ENCODE data around the gene SCUBE1.

The SCUBE1 gene

DNA sequence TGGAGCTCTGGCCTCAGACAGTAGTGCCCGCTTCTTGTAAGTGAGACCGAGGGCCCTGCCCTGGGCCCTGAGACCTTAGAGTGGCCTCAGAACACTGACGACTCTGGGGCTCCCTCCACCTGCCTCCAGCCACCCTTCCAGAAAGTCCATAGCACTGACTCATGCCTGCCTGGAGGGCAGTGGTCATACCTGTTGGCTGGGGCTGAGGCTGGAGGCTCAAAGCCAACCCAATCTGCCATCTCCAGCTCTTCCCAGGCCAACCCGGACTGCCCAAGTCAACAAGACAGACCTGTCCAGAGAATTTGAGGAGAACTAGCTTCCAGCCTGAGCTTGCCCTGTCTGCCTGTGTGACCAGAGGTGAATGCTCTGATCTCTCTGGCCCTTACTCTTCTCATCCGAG, 89.3 kb downstream of the SCUBE1 start:
- no peak for DNase-seq (ENCODE audit: low spot score)
- TF ChIP-seq, protein P1, sequence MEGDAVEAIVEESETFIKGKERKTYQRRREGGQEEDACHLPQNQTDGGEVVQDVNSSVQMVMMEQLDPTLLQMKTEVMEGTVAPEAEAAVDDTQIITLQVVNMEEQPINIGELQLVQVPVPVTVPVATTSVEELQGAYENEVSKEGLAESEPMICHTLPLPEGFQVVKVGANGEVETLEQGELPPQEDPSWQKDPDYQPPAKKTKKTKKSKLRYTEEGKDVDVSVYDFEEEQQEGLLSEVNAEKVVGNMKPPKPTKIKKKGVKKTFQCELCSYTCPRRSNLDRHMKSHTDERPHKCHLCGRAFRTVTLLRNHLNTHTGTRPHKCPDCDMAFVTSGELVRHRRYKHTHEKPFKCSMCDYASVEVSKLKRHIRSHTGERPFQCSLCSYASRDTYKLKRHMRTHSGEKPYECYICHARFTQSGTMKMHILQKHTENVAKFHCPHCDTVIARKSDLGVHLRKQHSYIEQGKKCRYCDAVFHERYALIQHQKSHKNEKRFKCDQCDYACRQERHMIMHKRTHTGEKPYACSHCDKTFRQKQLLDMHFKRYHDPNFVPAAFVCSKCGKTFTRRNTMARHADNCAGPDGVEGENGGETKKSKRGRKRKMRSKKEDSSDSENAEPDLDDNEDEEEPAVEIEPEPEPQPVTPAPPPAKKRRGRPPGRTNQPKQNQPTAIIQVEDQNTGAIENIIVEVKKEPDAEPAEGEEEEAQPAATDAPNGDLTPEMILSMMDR (IDR thresholded peaks at IDR 0.05; ENCODE audit: extremely low read depth, insufficient read depth, missing control alignments): no peak
- in situ Hi-C loops (cut with MboI; ENCODE audit: low pct_unique_long_range_greater_than_20kb, low sequenced_read_pairs, unreplicated experiment): no loop called here

DNA sequence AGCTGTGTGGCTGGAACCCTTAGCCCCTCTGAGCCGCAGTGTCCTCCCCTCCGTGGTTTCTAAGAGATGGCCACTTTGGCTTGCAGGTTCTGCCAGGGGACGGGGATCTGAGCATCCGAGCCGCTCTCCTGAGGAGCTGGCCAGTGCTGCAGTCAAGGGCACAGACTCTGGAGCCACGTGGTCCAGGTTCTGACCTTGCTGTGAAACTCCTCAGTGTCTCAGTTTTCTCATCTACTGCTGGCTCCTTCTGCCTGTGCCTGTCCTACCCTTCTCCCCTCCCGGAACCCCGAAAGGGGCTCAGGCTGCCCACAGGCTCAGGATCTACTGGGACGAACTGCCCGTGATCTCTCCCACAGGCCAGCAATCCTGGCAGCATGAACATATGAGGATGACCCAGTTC, 90.9 kb downstream of the SCUBE1 start:
- DNase-seq (ENCODE audit: low spot score): no peak
- in situ Hi-C loops (cut with MboI; ENCODE audit: low pct_unique_long_range_greater_than_20kb, low sequenced_read_pairs, unreplicated experiment): no loop called here
- TF ChIP-seq, protein P1 (IDR thresholded peaks at IDR 0.05; ENCODE audit: extremely low read depth, insufficient read depth, missing control alignments): no peak

DNA sequence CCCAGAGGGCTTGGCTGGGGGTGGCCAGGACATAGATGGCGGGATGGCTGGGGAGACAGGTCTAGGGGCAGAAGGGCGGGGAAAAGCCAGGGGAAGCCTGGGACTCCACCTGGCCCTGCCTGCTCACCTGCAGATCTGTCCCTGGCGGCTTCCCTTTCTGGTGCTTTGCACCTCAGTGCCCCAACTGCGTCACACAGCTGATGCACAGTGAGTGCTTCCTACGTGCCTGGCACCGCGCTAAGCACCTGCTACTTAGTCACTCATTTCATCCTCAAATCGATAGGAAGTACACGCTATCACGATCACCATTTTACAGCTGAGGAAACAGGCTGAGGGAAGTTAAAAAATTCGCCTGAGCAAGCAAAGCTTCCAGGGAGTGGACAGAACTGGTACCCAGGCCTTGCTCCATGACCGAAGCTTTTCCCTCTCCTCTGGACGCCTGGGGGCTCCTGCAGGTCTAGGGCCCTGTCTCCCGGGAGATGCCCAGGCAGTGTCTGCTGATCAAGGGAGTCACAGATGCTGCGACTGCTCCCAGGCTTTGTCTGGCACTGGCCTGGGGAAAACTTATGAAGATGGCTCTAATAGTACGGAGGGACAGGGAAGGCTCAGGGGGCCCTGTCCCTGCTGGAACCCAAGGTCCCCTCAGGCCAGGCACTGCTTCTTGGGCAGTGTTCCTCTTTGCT, 93.2 kb downstream of the SCUBE1 start:
- DNase-seq (ENCODE audit: low spot score): no peak
- TF ChIP-seq, protein P1 (IDR thresholded peaks at IDR 0.05; ENCODE audit: extremely low read depth, insufficient read depth, missing control alignments): no peak
- in situ Hi-C loops (cut with MboI; ENCODE audit: low pct_unique_long_range_greater_than_20kb, low sequenced_read_pairs, unreplicated experiment): no loop called here

DNA sequence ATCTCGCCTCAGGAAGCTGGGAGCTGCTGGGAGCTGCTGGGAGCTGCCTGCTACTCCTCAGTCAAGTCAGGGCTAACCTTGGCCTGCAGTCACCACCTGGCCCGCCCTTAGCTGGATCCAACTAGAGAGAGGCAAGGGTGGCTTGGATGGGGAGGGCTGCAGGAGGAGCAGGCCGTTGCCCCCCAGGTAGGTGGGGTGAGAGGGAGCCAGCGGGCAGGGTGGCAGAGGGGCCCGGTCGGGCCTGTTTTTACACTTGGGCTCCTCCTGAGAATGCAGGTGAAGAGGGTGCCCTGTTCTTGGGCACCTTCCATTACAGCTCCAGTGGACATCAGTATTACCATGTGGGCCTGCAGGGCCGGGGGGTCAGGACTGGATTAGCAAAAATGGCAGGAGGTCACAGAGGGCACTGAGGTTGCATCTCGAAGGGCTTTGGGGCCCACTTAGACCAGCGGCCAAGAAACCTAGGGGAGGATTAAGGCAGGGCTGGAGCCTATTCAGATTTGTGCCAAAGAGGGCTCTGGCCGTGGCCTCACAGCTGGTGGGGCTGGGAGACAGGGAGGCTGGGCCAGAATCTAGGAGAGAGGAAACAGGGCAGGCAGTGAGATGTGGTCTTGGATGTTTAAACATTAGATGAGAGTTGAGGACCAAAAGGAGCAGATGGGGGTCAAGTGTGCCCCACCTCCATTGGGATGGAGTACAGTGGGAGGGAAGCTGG, 95.5 kb downstream of the SCUBE1 start:
- in situ Hi-C loops (cut with MboI; ENCODE audit: low pct_unique_long_range_greater_than_20kb, low sequenced_read_pairs, unreplicated experiment): no loop called here
- DNase-seq (ENCODE audit: low spot score): no peak
- TF ChIP-seq, protein P1 (IDR thresholded peaks at IDR 0.05; ENCODE audit: extremely low read depth, insufficient read depth, missing control alignments): no peak

DNA sequence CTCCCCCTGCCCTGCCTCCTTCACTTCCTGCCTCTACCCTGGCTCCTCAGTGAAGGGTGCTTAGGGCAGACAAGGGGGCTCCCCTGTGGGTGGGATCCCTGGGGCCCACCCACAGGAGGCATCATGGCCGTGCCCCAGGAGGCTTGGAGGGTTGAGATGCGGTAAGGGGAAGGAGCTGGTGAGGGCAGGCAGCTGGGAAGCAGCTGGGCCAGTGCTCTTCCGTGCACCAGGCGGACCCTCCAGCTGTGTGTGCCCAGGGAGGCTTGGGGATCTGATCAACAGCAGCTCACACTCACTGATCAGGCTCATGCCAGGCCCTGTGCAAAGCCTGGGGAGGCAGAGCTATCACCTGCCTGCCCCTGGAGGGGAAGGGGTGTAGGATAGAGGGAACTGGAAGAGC, 97.0 kb downstream of the SCUBE1 start:
- in situ Hi-C loops (cut with MboI; ENCODE audit: low pct_unique_long_range_greater_than_20kb, low sequenced_read_pairs, unreplicated experiment): no loop called here
- no peak for DNase-seq (ENCODE audit: low spot score)

DNA sequence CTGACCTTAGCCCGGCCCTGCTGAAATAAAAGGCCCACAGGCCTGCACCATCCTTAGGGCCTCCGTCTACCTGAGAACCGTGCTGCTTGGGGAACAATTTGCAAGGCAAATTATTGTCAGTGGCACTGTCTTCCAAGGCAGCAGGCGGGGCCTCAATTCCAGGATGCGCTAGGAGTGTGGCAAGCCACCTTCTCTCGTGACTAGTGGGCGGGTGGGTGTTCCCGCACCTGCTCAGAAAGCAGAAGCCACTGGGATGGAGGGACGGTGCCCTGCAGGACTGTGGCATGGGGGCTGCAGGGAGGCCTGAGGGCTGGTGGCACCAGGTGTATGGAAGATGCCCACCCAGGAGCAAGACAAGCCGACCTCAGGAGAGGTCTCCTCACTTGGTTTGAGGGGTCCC, 97.5 kb downstream of the SCUBE1 start:
- no peak for DNase-seq (ENCODE audit: low spot score)
- TF ChIP-seq, protein P1 (IDR thresholded peaks at IDR 0.05; ENCODE audit: extremely low read depth, insufficient read depth, missing control alignments): no peak
- in situ Hi-C loops (cut with MboI; ENCODE audit: low pct_unique_long_range_greater_than_20kb, low sequenced_read_pairs, unreplicated experiment): no loop called here

More for the DNA sequence above, 97.0 kb downstream of the SCUBE1 start:
- TF ChIP-seq, protein P1 (IDR thresholded peaks at IDR 0.05; ENCODE audit: extremely low read depth, insufficient read depth, missing control alignments): no peak

All from GM13977 (cell line).